Measurements from ENCODE around the gene GPR132. TPM values are rescaled to one million over a fixed set of nuclear protein-coding genes. Genes with fewer than 3 reads are reported as not detected.

Gene GPR132
- total and polyA plus RNA-seq, 4 donors, result 2.3 to 19.5 (median 5.7) TPM

DNA sequence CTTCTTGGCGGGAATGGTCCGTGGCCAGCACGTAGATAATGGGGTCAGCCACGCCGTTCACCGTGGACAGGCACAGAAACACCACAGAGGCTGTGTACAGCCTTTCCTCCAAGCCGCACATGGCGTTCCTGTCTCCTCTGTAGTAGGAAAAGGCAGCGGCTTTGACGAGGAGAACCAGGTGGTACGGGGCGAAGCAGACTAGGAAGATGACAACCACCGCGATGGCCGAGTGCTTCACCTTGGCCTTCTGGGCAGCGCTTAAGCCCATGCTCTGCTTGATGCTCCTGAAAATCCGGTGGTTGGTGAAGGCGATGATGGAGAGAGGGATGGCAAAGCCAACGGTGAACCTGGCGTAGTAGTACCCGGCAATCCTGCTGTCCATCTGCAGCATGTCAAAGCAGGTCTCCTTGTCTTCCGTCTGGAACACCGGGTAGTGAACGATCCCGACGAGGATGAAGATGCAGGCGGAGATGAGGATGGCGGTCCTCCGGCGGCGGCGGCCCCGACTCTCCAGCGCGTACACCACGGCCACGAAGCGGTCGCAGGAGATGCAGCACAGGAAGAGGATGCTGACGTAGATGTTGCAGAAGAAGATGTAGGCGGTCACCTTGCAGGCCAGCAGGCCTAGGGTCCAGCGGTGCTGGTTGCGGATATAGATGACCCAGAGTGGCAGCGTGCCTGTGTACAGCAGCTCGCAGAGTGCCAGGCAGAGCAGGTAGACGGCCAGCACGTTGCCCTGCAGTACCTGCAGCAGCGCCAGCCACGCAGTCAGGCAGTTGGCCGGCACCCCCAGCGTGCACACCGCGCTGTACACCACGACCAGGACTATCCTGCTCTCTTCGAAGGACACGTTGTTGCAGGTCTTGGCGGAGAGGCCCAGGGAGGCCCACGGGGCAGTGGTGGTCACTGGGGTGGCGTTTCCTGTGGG is 13.8 kb downstream of the GPR132 start:
- Histone ChIP-seq H3K36me3 (ENCODE audit: control insufficient read depth in 4 of 4, insufficient read depth in 4 of 4, low read length in 4 of 4) (peaks cover 0 to 6% (median 0%) of the 10 kb centered on the region in 4 donors), H3K4me1 (ENCODE audit: control insufficient read depth in 5 of 5, insufficient read depth in 5 of 5, low read length in 5 of 5) (peaks cover 0 to 4% (median 0%) of the 10 kb centered on the region in 5 donors), H3K27ac (ENCODE audit: low read depth in 1 of 2, low read length in 1 of 2) (no peak overlapping the region), H3K27me3 (ENCODE audit: control insufficient read depth in 3 of 3, insufficient read depth in 3 of 3, low read length in 2 of 3) (peaks cover 0 to 4% (median 0%) of the 10 kb centered on the region in 3 donors), H3K4me3 (no peak overlapping the region), H3K9me3 (ENCODE audit: control insufficient read depth in 4 of 4, insufficient read depth in 3 of 4, low read length in 3 of 4) (no peaks in the 10 kb centered on the region), H3K9ac (ENCODE audit: insufficient read depth in 1 of 2, low read length in 2 of 2) (no peak overlapping the region)
- no peak for ATAC-seq (ENCODE audit: insufficient read depth, low FRiP score)
- no peak for TF ChIP-seq CTCF (IDR thresholded peaks at IDR 0.05; ENCODE audit: control extremely low read depth, extremely low read depth)
- 95% methylated on average over 59 of the region's 59 CpGs for WGBS, 2 donors
- DNase-seq, result no peak

- peaks cover 0 to 6% (median 0%) of the 10 kb centered on the region in 4 donors for H3K36me3 ChIP-seq (ENCODE audit: control insufficient read depth in 4 of 4, insufficient read depth in 4 of 4, low read length in 4 of 4)
- ATAC-seq (ENCODE audit: insufficient read depth, low FRiP score), result no peak
- TF ChIP-seq CTCF (IDR thresholded peaks at IDR 0.05; ENCODE audit: control extremely low read depth, extremely low read depth), result no peak
These were observed 14.7 kb downstream of the GPR132 start for GRCh38 chr14:105050551-105050897.

DNA sequence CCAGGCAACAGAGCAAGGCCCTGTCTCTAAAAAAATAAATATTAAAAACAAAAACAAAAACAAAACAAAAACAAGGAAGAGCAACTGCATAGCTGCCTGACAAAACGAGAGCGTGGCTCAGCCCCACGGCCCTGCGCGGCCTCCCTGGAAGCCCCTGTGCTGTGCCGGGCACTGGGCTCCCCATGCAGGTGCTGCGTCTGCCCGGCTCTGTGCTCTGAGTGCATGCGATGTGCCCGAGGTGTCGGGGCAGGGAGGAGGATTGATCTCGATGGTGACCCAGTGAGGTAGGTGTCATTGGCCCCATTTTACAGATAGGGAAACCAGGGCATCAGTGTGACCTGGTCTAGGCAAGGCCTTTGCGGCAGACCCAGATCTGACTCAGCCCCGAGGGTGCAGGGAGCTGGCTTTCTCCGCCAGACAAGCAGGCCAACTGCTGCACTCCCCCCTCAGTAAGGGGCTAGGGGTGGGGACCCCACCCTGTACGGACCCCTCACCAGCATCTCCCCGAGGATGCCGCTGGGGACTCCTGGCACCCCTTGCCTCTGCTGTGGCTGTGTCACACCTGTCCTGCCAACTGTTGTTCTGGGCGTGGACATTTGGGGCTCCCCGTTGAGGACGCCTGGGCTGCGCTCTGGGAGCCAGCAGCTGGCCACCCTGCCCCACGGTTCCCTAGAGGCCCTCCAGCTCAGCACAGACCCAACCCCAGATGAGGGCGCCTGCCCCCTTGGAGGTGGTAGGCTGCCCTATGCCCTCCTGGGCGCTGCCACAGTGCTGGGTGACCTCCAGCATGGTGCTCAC is 15.3 kb downstream of the GPR132 start:
- H3K27ac ChIP-seq (ENCODE audit: low read depth in 1 of 2, low read length in 1 of 2), result no peak overlapping the region
- DNase-seq (no peak), ATAC-seq (ENCODE audit: insufficient read depth, low FRiP score) (no peak)
- H3K4me1 ChIP-seq (ENCODE audit: control insufficient read depth in 5 of 5, insufficient read depth in 5 of 5, low read length in 5 of 5), result peaks cover 0 to 4% (median 0%) of the 10 kb centered on the region in 5 donors
- H3K27me3 ChIP-seq (ENCODE audit: control insufficient read depth in 3 of 3, insufficient read depth in 3 of 3, low read length in 2 of 3), result no peaks in the 10 kb centered on the region
- 86 to 92% methylated on average over 25 of the region's 25 CpGs for WGBS, 2 donors
- H3K9ac ChIP-seq (ENCODE audit: insufficient read depth in 1 of 2, low read length in 2 of 2), result no peak overlapping the region
- H3K9me3 ChIP-seq (ENCODE audit: control insufficient read depth in 4 of 4, insufficient read depth in 3 of 4, low read length in 3 of 4), result no peaks in the 10 kb centered on the region
- TF ChIP-seq CTCF (IDR thresholded peaks at IDR 0.05; ENCODE audit: control extremely low read depth, extremely low read depth), result no peak
- peaks cover 0 to 6% (median 0%) of the 10 kb centered on the region in 4 donors for H3K36me3 ChIP-seq (ENCODE audit: control insufficient read depth in 4 of 4, insufficient read depth in 4 of 4, low read length in 4 of 4)
- no peak overlapping the region for H3K4me3 ChIP-seq

More at GRCh38 chr14:105050551-105050897, 14.7 kb downstream of the GPR132 start:
- H3K9ac ChIP-seq (ENCODE audit: insufficient read depth in 1 of 2, low read length in 2 of 2), result no peak overlapping the region
- peaks cover 0 to 4% (median 0%) of the 10 kb centered on the region in 5 donors for H3K4me1 ChIP-seq (ENCODE audit: control insufficient read depth in 5 of 5, insufficient read depth in 5 of 5, low read length in 5 of 5)
- WGBS, 2 donors, result 50 to 67% methylated on average over 10 of the region's 10 CpGs
- no peak overlapping the region for H3K27ac ChIP-seq (ENCODE audit: low read depth in 1 of 2, low read length in 1 of 2)
- H3K4me3 ChIP-seq, result no peak overlapping the region
- no peaks in the 10 kb centered on the region for H3K9me3 ChIP-seq (ENCODE audit: control insufficient read depth in 4 of 4, insufficient read depth in 3 of 4, low read length in 3 of 4)
- peaks cover 0 to 4% (median 0%) of the 10 kb centered on the region in 3 donors for H3K27me3 ChIP-seq (ENCODE audit: control insufficient read depth in 3 of 3, insufficient read depth in 3 of 3, low read length in 2 of 3)
- DNase-seq, result peak; percentile 62 to 74 (median 72)

All from lung (tissue), 12 donors.